Activated CD8-positive, alpha-beta T cell treated with anti-CD3 and anti-CD28 coated beads for 36 hours (primary cell): ENCODE results near the gene HGFAC. TPM values are rescaled to one million over a fixed set of nuclear protein-coding genes. Genes with fewer than 3 reads are reported as not detected.

Experiments
- ATAC-seq: fragments of 200-7000 bp; cut with Tn5 transposase; one replicate; pipeline ENCODE4 v1.10.0; 2021; ENCODE audit warnings: mild to moderate bottlenecking, moderate library complexity
- CTCF ChIA-PET: fragments of 350-600 bp; sonication (Branson Sonifier 250); formaldehyde crosslinking; loops from one replicate; lab custom pipeline; 2021; ENCODE audit warnings: antibody characterized with exemption; lab: Charles Lee
- POLR2A ChIA-PET: fragments of 350-600 bp; sonication (Branson Sonifier 250); formaldehyde crosslinking; loops from one replicate; lab custom pipeline; 2021; ENCODE audit warnings: antibody characterized with exemption; lab: Charles Lee
- DNase-seq: peaks from one replicate; pipeline ENCODE4 v3.0.0-alpha.2; 2020
- H3K27ac Mint-ChIP-seq: one replicate; pipeline ENCODE4 v1.8.0; 2021; ENCODE audit warnings: mild to moderate bottlenecking, mixed read lengths
- H3K27me3 Mint-ChIP-seq: one replicate; pipeline ENCODE4 v1.8.0; 2021; ENCODE audit warnings: mixed read lengths
- H3K36me3 Mint-ChIP-seq: one replicate; pipeline ENCODE4 v1.8.0; 2021; ENCODE audit warnings: low read depth, mixed read lengths
- H3K4me1 Mint-ChIP-seq: one replicate; pipeline ENCODE4 v1.8.0; 2021; ENCODE audit warnings: low read depth, mixed read lengths
- H3K4me3 Mint-ChIP-seq: one replicate; pipeline ENCODE4 v1.8.0; 2021; ENCODE audit warnings: mild to moderate bottlenecking, moderate library complexity, mixed read lengths
- H3K9me3 Mint-ChIP-seq: one replicate; pipeline ENCODE4 v1.8.0; 2021; ENCODE audit warnings: mixed read lengths
- CTCF ChIP-seq: fragments of 200-600 bp; IDR thresholded peaks from one replicate; pipeline ENCODE4 v1.8.0; 2022; ENCODE audit warnings: antibody characterized with exemption, mild to moderate bottlenecking
- intact Hi-C: fragments of 100-400 bp; cut with micrococcal nuclease; formaldehyde crosslinking; loops from one replicate; pipeline ENCODE4 v1.10.0; 2022
- total RNA-seq, 2 experiments: library from RNA; stranded (reverse); gene quantifications; one replicate each; pipeline ENCODE4 v1.2.3, GENCODE V29; 2021

The HGFAC gene
- total RNA-seq, 2 experiments from 2014 or later: not detected

GRCh38 chr4:3434881-3435685 is 6.7 kb upstream of the HGFAC start:
- Mint-ChIP-seq H3K27me3 (no peaks in the 10 kb centered on the region), H3K4me3 (no peak overlapping the region), H3K9me3 (no peaks in the 10 kb centered on the region), H3K27ac (no peak overlapping the region), H3K36me3 (no peaks in the 10 kb centered on the region), H3K4me1 (no peaks in the 10 kb centered on the region)
- TF ChIP-seq CTCF: no peak
- DNase-seq (no peak), ATAC-seq (no peak)
- CTCF ChIA-PET: interaction anchor here (1.2 kb wide), 1 partner anchor 9 kb away, joined by 6 read pairs; no protein-coding TSS in a partner anchor
- POLR2A ChIA-PET: no interaction called here
- intact Hi-C loops: no loop called here

GRCh38 chr4:3435686-3435956 is 6.1 kb upstream of the HGFAC start:
- DNase-seq (no peak), ATAC-seq (no peak)
- Mint-ChIP-seq H3K4me3 (no peak overlapping the region), H3K27ac (no peak overlapping the region), H3K4me1 (no peaks in the 10 kb centered on the region), H3K27me3 (no peaks in the 10 kb centered on the region), H3K36me3 (no peaks in the 10 kb centered on the region), H3K9me3 (no peaks in the 10 kb centered on the region)
- TF ChIP-seq CTCF: no peak
- POLR2A ChIA-PET: no interaction called here
- CTCF ChIA-PET: no interaction called here
- intact Hi-C loops: no loop called here

DNA sequence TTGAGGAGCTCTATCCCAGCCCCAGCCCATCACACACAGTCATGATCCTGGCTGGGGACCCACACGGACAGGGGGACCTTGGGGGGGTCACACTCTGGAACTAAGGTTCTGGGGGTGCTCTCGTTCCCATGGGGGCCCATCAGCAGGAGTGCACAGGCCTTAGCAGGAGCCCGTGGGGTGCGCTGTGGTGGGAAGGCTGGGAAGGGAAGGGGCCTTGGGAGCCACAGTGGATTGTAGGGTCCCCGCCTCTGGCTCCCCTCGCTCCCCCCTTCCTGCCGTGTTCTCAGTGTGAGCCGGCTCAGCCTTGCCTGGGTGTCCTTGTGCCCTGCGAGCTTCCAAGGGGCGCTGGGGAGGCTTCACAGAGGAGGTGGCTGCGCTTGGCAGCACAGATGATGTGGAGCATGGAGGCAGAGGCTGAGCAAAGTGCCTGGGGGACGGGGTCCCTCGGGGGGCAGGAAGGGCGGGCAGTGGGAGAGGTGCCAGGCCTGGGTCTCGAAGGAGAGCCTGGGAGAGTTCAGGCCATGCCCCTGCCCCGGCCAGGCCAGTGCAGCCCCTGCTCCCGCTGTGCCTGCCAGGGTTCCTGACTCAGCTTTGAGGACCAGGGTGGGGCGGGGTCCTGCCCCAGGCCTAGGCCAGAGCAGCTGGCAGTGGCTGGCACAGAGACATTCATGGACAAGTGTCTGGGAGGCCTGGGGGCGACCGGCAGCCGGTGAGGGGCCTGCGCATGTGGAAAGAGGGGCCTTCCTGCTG is 5.5 kb upstream of the HGFAC start:
- ChIA-PET POLR2A (no interaction called here), CTCF (no interaction called here)
- no peak for TF ChIP-seq CTCF

GRCh38 chr4:3436798-3437581 is 4.8 kb upstream of the HGFAC start:
- no peak for TF ChIP-seq CTCF
- H3K4me3 Mint-ChIP-seq: no peak overlapping the region
- ATAC-seq: peak; percentile 85
- intact Hi-C loops: no loop called here
- POLR2A ChIA-PET: no interaction called here
- H3K9me3 Mint-ChIP-seq: no peaks in the 10 kb centered on the region
- DNase-seq: peak; percentile 44
- no peaks in the 10 kb centered on the region for H3K27me3 Mint-ChIP-seq
- no peaks in the 10 kb centered on the region for H3K36me3 Mint-ChIP-seq
- H3K27ac Mint-ChIP-seq: no peak overlapping the region
- CTCF ChIA-PET: no interaction called here
- no peaks in the 10 kb centered on the region for H3K4me1 Mint-ChIP-seq

More for the DNA sequence above, 5.5 kb upstream of the HGFAC start:
- intact Hi-C loops: no loop called here
- no peak overlapping the region for H3K4me3 Mint-ChIP-seq
- H3K27ac Mint-ChIP-seq: no peak overlapping the region
- DNase-seq (no peak), ATAC-seq (no peak)
- H3K27me3 Mint-ChIP-seq: no peaks in the 10 kb centered on the region
- no peaks in the 10 kb centered on the region for H3K4me1 Mint-ChIP-seq
- H3K36me3 Mint-ChIP-seq: no peaks in the 10 kb centered on the region
- H3K9me3 Mint-ChIP-seq: no peaks in the 10 kb centered on the region
